Right lobe of liver (tissue), 6 donors: Measurements from ENCODE around the gene FMO3. TPM values are rescaled to one million over a fixed set of nuclear protein-coding genes. Genes with fewer than 3 reads are reported as not detected.

ENCODE experiments used
- ATAC-seq, 4 donors: fragments of 200-7000 bp; cut with Tn5 transposase; one replicate each; pipeline ENCODE4 v1.9.1; 2020; ENCODE audit warnings: mild to moderate bottlenecking in 4 of 4, moderate library complexity in 4 of 4
- DNase-seq, 3 donors: peaks; one replicate each; pipeline ENCODE4 v3.0.0-alpha.2; 2020
- H3K27ac ChIP-seq, 3 donors: fragments of 200-600 bp; one replicate each; pipeline ENCODE4 v1.8.0; 2022
- H3K27me3 ChIP-seq, 2 donors: fragments of 200-600 bp; one replicate each; pipeline ENCODE4 v1.8.0; 2022
- H3K36me3 ChIP-seq, 4 donors: fragments of 200-600 bp; sonication (generic) in 1 of 4; one replicate each; pipeline versions ENCODE4 v1.5.1 to v1.8.0; 2017 to 2022; ENCODE audit warnings: control low read depth in 1 of 4
- H3K4me1 ChIP-seq, 4 donors: fragments of 200-600 bp; sonication (generic) in 1 of 4; one replicate each; pipeline versions ENCODE4 v1.5.1 to v1.8.0; 2017 to 2022; ENCODE audit warnings: control low read depth in 1 of 4
- H3K4me3 ChIP-seq, 3 donors: fragments of 200-600 bp; one replicate each; pipeline ENCODE4 v1.8.0; 2022
- H3K9me3 ChIP-seq, 4 donors: fragments of 200-600 bp; sonication (generic) in 1 of 4; one replicate each; pipeline versions ENCODE4 v1.5.1 to v1.8.0; 2017 to 2022; ENCODE audit warnings: control low read depth in 1 of 4
- POLR2A ChIP-seq: fragments of 450-650 bp; IDR thresholded peaks from one replicate; pipeline ENCODE4 v1.6.1; 2017; ENCODE audit warnings: antibody characterized with exemption, mild to moderate bottlenecking
- WGBS: methylation state at CpG from one replicate; pipeline ENCODE4 v1.1.6; 2018; ENCODE audit warnings: low coverage, low lambda C conversion rate; ENCODE audit not compliant: insufficient coverage; ENCODE audit errors: missing lambda C conversion rate; 5-methylcytosine and 5-hydroxymethylcytosine counted together
- intact Hi-C, 2 donors: fragments of 100-400 bp; cut with DNase I; formaldehyde crosslinking; loops; one replicate each; pipeline versions ENCODE4 v1.11.2 to v1.14.1; 2022
- total RNA-seq, 6 experiments: library from RNA; depleted of rRNA in 2 of 6; stranded (reverse); fragments of >200 nt in 2 of 6; fragmentation: NEBNext Ultra II Directional in 3 of 6; extraction: Animal tissue kit (Norgen Biotek cat#: 25700) in 3 of 6; gene quantifications; one replicate each; pipeline versions ENCODE4 v1.1.0 to v1.2.4, GENCODE V29; 2016 to 2023
- TF ChIP-seq, protein P1 (sequence below), 4 donors: fragments of 200-600 bp in 3 of 4; fragments of 450-650 bp in 1 of 4; IDR thresholded peaks; one replicate each; pipeline versions ENCODE4 v1.5.1 to v1.8.0; 2016 to 2022; ENCODE audit warnings: antibody characterized with exemption in 4 of 4, mild to moderate bottlenecking in 2 of 4
- donor health status: DM: no; HTN: yes; CAD: no.
- donor health status: DM: no; HTN: no; CAD: no.
- donor health status: DM: no; HTN: no; CAD: no.
- donor health status: DM: no; HTN: yes; CAD: no.
- donor health status: DM: no; HTN: yes; CAD: no.

Gene FMO3
- total RNA-seq, 6 experiments from 2014 or later: 107 to 428 (median 326) TPM

DNA sequence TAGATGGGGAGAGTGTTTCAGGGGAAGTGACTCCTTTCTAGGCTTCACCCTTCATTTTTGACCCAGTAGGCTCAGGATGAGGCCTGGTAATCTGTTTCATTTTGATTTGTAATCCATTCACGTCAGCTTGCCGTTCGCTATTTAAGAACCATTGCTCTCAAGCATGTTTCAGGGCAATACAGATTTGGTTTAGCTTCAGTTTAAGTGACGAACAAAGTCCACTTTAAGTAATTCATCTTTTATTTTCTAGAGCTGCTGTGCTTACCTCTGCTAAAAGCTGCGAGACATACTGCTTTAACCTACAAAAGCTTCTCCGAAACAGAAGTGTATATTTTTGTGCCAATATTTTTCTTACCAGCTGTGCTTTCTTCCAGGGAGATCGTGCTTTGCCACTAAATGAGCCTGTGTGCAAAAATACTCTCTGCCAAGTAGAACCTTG lies 8.9 kb upstream of the FMO3 start:
- H3K4me3 ChIP-seq: peak overlapping the region in 1 of 3 donors; percentile 4
- WGBS: 20% methylated on average over 7 of the region's 7 CpGs
- H3K36me3 ChIP-seq: no peaks in the 10 kb centered on the region
- H3K27me3 ChIP-seq: no peaks in the 10 kb centered on the region
- TF ChIP-seq, protein P1, sequence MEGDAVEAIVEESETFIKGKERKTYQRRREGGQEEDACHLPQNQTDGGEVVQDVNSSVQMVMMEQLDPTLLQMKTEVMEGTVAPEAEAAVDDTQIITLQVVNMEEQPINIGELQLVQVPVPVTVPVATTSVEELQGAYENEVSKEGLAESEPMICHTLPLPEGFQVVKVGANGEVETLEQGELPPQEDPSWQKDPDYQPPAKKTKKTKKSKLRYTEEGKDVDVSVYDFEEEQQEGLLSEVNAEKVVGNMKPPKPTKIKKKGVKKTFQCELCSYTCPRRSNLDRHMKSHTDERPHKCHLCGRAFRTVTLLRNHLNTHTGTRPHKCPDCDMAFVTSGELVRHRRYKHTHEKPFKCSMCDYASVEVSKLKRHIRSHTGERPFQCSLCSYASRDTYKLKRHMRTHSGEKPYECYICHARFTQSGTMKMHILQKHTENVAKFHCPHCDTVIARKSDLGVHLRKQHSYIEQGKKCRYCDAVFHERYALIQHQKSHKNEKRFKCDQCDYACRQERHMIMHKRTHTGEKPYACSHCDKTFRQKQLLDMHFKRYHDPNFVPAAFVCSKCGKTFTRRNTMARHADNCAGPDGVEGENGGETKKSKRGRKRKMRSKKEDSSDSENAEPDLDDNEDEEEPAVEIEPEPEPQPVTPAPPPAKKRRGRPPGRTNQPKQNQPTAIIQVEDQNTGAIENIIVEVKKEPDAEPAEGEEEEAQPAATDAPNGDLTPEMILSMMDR (IDR thresholded peaks at IDR 0.05): no peak
- no peak for TF ChIP-seq POLR2A
- H3K27ac ChIP-seq: peak overlapping the region; percentile 3 to 79 (median 78)
- H3K9me3 ChIP-seq: no peaks in the 10 kb centered on the region
- intact Hi-C loops: no loop called here
- ATAC-seq: peak; percentile 11 to 34 (median 22)
- no peak for DNase-seq
- H3K4me1 ChIP-seq: peaks cover 0 to 51% (median 13%) of the 10 kb centered on the region in 4 donors

DNA sequence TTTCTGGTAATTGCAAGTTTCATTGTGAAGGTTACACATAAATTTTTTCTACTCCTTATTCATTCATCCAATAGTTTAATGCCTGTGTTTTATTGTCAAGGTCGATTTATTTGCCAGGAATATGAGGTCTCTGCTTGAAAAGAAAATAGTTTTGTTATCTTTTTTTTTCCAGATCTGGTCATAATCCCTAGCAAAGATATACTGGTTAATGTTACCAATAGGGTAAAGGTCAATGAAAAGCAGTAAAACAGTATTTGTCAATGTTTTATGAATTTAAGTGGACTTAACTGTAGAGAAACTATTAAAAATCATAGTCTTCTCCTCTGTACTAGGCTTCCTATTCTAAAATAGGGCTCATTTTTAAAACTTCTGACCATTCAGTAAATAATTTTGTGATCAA lies 8.1 kb upstream of the FMO3 start:
- TF ChIP-seq, protein P1 (IDR thresholded peaks at IDR 0.05): no peak
- no peak for TF ChIP-seq POLR2A
- ATAC-seq: no peak
- H3K4me1 ChIP-seq: peaks cover 0 to 55% (median 13%) of the 10 kb centered on the region in 4 donors
- no peaks in the 10 kb centered on the region for H3K9me3 ChIP-seq
- DNase-seq: no peak
- intact Hi-C loops: no loop called here
- H3K27ac ChIP-seq: peak overlapping the region; percentile 3 to 79 (median 78)
- WGBS: 17% methylated on average over 1 of the region's 1 CpG
- H3K4me3 ChIP-seq: peak overlapping the region in 1 of 3 donors; percentile 22
- no peaks in the 10 kb centered on the region for H3K36me3 ChIP-seq
- no peaks in the 10 kb centered on the region for H3K27me3 ChIP-seq

DNA sequence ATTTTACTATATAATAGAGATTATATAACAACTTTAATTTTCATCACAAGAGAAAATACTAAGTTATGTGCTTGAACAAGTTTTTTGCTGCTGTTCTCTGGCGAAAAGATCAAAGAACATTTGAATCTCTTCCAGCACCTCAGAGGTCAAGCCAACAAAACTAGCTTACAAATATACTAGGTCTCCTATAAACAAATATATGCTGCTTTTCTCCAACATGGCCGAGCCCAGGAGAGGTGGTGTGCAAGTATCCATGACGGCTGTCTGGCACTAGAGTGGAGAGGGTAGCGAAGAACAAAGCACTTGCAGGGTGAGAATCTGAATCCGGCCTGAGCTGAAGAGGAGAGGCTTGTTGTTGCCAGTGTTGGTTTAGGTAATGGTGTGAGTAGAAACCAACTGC lies 7.5 kb upstream of the FMO3 start:
- Histone ChIP-seq H3K4me3 (peak overlapping the region in 1 of 3 donors; percentile 22), H3K4me1 (peaks cover 0 to 59% (median 13%) of the 10 kb centered on the region in 4 donors), H3K27me3 (no peaks in the 10 kb centered on the region)

DNA sequence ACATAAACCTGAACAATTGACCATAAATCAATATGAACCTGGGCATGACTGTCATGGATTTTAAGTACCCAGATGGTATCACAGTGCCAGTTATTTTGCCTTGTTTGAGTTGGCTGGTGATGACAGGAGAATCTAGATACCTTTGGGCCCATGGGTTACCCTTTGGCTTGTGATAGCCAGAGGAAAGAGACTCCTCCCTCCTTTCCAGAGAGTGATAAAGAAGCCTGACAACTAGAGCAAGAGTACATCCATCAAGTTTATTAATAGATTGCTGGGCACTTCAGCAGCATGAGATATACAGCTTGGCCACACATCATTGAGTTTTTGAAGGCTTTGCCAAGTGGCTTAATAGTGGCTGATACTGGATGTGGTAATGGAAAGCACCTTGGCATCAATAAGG lies 6.6 kb upstream of the FMO3 start:
- ATAC-seq (peak; percentile 81 to 89 (median 86)), DNase-seq (peak in 1 of 3 donors; percentile 76)
- peak overlapping the region in 2 of 3 donors; percentile 78 to 79 for H3K27ac ChIP-seq
- no peaks in the 10 kb centered on the region for H3K36me3 ChIP-seq
- no peak overlapping the region for H3K4me3 ChIP-seq
- H3K27me3 ChIP-seq: no peaks in the 10 kb centered on the region
- intact Hi-C loops: no loop called here
- H3K9me3 ChIP-seq: no peaks in the 10 kb centered on the region
- TF ChIP-seq POLR2A: no peak
- TF ChIP-seq, protein P1 (IDR thresholded peaks at IDR 0.05): no peak
- H3K4me1 ChIP-seq: peaks cover 0 to 68% (median 16%) of the 10 kb centered on the region in 4 donors

More for the DNA sequence above, 7.5 kb upstream of the FMO3 start:
- intact Hi-C loops: no loop called here
- Histone ChIP-seq H3K27ac (peak overlapping the region in 2 of 3 donors; percentile 78 to 79), H3K9me3 (no peaks in the 10 kb centered on the region), H3K36me3 (no peaks in the 10 kb centered on the region)
- 25% methylated on average over 5 of the region's 5 CpGs for WGBS
- ATAC-seq: peak; percentile 21 to 54 (median 40)
- DNase-seq: peak in 1 of 3 donors; percentile 58
- TF ChIP-seq POLR2A: no peak
- TF ChIP-seq, protein P1 (IDR thresholded peaks at IDR 0.05): no peak
